ENCODE results near the gene MX1. TPM values are rescaled to one million over a fixed set of nuclear protein-coding genes. Genes with fewer than 3 reads are reported as not detected.

Gene MX1
- total and polyA plus RNA-seq, 2 experiments from 2014 or later = 2.1 to 6.5 TPM

DNA sequence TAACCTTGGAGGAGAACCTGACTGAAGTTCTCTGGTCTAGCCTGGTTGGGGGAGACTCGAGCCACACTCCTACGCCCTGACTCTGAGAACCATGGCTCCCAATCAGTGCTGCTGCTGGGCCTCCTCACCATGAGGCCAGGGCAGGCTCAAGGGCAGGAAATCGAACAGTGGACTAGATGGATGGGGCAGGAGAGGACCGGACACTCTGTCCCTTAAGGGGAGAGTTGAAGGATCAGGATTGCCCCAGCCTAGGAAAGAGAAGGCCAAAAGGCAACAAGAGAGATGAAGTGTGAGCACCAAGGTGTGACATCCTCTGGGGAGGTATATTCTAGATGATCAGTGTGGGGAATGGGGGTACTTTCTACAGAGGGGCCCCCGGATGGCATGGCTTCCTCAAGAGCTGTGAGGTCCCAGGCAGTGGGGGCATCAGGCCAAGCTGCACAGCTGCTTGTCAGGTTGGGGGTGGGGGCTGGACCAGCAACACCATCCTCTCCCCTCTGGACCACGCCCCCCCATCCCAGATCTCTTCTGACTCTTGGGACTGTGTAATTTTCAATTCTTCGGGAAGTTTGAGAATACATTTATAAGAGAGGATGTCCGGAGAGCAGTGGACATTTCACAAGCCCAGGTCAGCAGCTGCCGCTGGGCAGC is 34.0 kb downstream of the MX1 start:
- peaks cover 3% of the 10 kb centered on the region for H3K27me3 Mint-ChIP-seq (ENCODE audit: insufficient read depth, low read depth, poor library complexity)
- H3F3A ChIP-seq (replicated peaks; ENCODE audit: low read depth) = no peaks in the 10 kb centered on the region
- no peak overlapping the region for H3K4me3 Mint-ChIP-seq
- ATAC-seq = no peak
- no peaks in the 10 kb centered on the region for H3K9me2 ChIP-seq (ENCODE audit: insufficient read depth)
- peaks cover 23% of the 10 kb centered on the region for H3K9me3 Mint-ChIP-seq
- no peaks in the 10 kb centered on the region for H3K27me3 ChIP-seq (ENCODE audit: insufficient read depth)
- H3K4me1 ChIP-seq (ENCODE audit: insufficient read depth) = no peaks in the 10 kb centered on the region
- no peak for DNase-seq (ENCODE audit: low spot score)
- no peak overlapping the region for H3K4me3 ChIP-seq
- no peaks in the 10 kb centered on the region for H3K79me2 ChIP-seq (replicated peaks; ENCODE audit: insufficient read depth)
- TF ChIP-seq, protein P1, sequence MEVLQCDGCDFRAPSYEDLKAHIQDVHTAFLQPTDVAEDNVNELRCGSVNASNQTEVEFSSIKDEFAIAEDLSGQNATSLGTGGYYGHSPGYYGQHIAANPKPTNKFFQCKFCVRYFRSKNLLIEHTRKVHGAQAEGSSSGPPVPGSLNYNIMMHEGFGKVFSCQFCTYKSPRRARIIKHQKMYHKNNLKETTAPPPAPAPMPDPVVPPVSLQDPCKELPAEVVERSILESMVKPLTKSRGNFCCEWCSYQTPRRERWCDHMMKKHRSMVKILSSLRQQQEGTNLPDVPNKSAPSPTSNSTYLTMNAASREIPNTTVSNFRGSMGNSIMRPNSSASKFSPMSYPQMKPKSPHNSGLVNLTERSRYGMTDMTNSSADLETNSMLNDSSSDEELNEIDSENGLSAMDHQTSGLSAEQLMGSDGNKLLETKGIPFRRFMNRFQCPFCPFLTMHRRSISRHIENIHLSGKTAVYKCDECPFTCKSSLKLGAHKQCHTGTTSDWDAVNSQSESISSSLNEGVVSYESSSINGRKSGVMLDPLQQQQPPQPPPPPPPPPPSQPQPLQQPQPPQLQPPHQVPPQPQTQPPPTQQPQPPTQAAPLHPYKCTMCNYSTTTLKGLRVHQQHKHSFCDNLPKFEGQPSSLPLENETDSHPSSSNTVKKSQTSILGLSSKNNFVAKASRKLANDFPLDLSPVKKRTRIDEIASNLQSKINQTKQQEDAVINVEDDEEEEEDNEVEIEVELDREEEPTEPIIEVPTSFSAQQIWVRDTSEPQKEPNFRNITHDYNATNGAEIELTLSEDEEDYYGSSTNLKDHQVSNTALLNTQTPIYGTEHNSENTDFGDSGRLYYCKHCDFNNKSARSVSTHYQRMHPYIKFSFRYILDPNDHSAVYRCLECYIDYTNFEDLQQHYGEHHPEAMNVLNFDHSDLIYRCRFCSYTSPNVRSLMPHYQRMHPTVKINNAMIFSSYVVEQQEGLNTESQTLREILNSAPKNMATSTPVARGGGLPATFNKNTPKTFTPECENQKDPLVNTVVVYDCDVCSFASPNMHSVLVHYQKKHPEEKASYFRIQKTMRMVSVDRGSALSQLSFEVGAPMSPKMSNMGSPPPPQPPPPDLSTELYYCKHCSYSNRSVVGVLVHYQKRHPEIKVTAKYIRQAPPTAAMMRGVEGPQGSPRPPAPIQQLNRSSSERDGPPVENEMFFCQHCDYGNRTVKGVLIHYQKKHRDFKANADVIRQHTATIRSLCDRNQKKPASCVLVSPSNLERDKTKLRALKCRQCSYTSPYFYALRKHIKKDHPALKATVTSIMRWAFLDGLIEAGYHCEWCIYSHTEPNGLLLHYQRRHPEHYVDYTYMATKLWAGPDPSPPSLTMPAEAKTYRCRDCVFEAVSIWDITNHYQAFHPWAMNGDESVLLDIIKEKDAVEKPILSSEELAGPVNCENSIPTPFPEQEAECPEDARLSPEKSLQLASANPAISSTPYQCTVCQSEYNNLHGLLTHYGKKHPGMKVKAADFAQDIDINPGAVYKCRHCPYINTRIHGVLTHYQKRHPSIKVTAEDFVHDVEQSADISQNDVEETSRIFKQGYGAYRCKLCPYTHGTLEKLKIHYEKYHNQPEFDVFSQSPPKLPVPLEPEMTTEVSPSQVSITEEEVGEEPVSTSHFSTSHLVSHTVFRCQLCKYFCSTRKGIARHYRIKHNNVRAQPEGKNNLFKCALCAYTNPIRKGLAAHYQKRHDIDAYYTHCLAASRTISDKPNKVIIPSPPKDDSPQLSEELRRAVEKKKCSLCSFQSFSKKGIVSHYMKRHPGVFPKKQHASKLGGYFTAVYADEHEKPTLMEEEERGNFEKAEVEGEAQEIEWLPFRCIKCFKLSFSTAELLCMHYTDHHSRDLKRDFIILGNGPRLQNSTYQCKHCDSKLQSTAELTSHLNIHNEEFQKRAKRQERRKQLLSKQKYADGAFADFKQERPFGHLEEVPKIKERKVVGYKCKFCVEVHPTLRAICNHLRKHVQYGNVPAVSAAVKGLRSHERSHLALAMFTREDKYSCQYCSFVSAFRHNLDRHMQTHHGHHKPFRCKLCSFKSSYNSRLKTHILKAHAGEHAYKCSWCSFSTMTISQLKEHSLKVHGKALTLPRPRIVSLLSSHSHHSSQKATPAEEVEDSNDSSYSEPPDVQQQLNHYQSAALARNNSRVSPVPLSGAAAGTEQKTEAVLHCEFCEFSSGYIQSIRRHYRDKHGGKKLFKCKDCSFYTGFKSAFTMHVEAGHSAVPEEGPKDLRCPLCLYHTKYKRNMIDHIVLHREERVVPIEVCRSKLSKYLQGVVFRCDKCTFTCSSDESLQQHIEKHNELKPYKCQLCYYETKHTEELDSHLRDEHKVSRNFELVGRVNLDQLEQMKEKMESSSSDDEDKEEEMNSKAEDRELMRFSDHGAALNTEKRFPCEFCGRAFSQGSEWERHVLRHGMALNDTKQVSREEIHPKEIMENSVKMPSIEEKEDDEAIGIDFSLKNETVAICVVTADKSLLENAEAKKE (CRISPR knock-in tag; IDR thresholded peaks at IDR 0.05) = no peak
- TF ChIP-seq, protein P2, sequence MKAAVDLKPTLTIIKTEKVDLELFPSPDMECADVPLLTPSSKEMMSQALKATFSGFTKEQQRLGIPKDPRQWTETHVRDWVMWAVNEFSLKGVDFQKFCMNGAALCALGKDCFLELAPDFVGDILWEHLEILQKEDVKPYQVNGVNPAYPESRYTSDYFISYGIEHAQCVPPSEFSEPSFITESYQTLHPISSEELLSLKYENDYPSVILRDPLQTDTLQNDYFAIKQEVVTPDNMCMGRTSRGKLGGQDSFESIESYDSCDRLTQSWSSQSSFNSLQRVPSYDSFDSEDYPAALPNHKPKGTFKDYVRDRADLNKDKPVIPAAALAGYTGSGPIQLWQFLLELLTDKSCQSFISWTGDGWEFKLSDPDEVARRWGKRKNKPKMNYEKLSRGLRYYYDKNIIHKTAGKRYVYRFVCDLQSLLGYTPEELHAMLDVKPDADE (IDR thresholded peaks at IDR 0.05) = no peak
- TF ChIP-seq, protein P3, sequence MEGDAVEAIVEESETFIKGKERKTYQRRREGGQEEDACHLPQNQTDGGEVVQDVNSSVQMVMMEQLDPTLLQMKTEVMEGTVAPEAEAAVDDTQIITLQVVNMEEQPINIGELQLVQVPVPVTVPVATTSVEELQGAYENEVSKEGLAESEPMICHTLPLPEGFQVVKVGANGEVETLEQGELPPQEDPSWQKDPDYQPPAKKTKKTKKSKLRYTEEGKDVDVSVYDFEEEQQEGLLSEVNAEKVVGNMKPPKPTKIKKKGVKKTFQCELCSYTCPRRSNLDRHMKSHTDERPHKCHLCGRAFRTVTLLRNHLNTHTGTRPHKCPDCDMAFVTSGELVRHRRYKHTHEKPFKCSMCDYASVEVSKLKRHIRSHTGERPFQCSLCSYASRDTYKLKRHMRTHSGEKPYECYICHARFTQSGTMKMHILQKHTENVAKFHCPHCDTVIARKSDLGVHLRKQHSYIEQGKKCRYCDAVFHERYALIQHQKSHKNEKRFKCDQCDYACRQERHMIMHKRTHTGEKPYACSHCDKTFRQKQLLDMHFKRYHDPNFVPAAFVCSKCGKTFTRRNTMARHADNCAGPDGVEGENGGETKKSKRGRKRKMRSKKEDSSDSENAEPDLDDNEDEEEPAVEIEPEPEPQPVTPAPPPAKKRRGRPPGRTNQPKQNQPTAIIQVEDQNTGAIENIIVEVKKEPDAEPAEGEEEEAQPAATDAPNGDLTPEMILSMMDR (conservative IDR thresholded peaks at IDR 0.05; ENCODE audit: low read depth in 2 of 2) = no peak
- no peak for TF ChIP-seq ZNF331 (CRISPR knock-in tag; IDR thresholded peaks at IDR 0.05; ENCODE audit: low read depth)
- no peak for TF ChIP-seq POLR2AphosphoS5 (IDR thresholded peaks at IDR 0.05; ENCODE audit: low read depth)
- TF ChIP-seq EZH2phosphoT487 (IDR thresholded peaks at IDR 0.05; ENCODE audit: unreplicated experiment) = no peak
- no peak for TF ChIP-seq STAT1 (IDR thresholded peaks at IDR 0.05; ENCODE audit: unreplicated experiment)
- TF ChIP-seq NANOG (IDR thresholded peaks at IDR 0.05; ENCODE audit: borderline replicate concordance) = no peak
- TF ChIP-seq ZNF114 (CRISPR knock-in tag; IDR thresholded peaks at IDR 0.05) = no peak
- TF ChIP-seq, protein P4, sequence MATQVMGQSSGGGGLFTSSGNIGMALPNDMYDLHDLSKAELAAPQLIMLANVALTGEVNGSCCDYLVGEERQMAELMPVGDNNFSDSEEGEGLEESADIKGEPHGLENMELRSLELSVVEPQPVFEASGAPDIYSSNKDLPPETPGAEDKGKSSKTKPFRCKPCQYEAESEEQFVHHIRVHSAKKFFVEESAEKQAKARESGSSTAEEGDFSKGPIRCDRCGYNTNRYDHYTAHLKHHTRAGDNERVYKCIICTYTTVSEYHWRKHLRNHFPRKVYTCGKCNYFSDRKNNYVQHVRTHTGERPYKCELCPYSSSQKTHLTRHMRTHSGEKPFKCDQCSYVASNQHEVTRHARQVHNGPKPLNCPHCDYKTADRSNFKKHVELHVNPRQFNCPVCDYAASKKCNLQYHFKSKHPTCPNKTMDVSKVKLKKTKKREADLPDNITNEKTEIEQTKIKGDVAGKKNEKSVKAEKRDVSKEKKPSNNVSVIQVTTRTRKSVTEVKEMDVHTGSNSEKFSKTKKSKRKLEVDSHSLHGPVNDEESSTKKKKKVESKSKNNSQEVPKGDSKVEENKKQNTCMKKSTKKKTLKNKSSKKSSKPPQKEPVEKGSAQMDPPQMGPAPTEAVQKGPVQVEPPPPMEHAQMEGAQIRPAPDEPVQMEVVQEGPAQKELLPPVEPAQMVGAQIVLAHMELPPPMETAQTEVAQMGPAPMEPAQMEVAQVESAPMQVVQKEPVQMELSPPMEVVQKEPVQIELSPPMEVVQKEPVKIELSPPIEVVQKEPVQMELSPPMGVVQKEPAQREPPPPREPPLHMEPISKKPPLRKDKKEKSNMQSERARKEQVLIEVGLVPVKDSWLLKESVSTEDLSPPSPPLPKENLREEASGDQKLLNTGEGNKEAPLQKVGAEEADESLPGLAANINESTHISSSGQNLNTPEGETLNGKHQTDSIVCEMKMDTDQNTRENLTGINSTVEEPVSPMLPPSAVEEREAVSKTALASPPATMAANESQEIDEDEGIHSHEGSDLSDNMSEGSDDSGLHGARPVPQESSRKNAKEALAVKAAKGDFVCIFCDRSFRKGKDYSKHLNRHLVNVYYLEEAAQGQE (IDR thresholded peaks at IDR 0.05; ENCODE audit: unreplicated experiment) = no peak
- no peak for TF ChIP-seq CREB1 (CRISPR knock-in tag; IDR thresholded peaks at IDR 0.05; ENCODE audit: low read depth)
- no peak for TF ChIP-seq JUNB (IDR thresholded peaks at IDR 0.05; ENCODE audit: unreplicated experiment)
- H3K36me3 Mint-ChIP-seq (ENCODE audit: low read depth) = peaks cover 26% of the 10 kb centered on the region
- H2AFZ ChIP-seq = no peak overlapping the region
- H4K20me1 ChIP-seq (replicated peaks; ENCODE audit: insufficient read depth) = no peaks in the 10 kb centered on the region
- no peak overlapping the region for H3K27ac Mint-ChIP-seq
- peaks cover 13% of the 10 kb centered on the region for H3K4me1 Mint-ChIP-seq
- no peak overlapping the region for H3K27ac ChIP-seq (ENCODE audit: low read depth)
- H3K4me2 ChIP-seq = no peak overlapping the region
- H3K36me3 ChIP-seq (ENCODE audit: insufficient read depth) = no peaks in the 10 kb centered on the region
